Activated effector memory CD4-positive, alpha-beta T cell treated with Interleukin-2 at 50 U/mL for 16 hours (primary cell): ENCODE measurements around the gene CMSS1.
"Not testable (repeated sequence)": the region's sequence is repeated elsewhere in the genome, so short reads cannot be mapped to it uniquely, and the experiment has no call there.

ENCODE experiments used
- DNase-seq: peaks from one replicate; pipeline ENCODE4 v3.0.0-alpha.2; 2020

The CMSS1 gene

DNA sequence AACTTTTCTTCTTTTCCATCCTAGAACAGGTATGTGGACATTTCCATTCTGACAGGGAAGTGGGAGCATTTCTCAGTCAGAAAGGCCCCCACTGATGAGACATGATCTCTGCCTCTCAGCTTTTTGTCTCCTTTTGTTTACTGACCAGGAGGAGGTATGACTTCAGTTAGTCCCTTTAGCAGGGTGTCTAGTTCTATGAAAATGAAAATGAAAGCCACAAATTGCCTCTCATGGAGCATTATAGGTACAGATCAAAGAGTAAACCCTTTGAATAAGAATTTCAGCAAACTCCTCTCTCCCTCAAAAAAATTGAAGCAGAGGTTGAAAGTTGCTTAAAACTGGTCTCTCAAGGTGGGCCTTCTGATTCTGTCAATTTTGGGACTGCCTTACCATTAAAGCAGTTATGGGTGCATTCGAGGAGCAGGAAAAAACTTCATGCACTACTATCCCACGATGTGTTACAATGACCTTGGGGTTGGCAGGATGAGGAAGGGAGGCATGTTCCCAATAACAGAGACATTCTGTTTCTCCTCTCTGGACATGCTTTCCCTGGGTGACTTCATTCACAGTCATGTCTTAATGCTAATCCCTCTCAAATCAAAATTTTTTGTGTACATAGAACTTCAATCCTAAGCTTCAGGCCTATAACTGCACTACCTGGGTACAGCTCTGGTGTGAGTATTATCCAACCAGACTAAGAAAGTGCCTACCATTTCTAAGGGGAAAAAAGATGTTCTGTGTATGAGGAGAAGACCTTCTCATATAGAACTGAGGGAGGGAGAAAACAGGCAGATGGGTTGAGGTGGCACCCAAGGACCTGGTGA lies 392.5 kb downstream of the CMSS1 start:
- DNase-seq, result no peak

DNA sequence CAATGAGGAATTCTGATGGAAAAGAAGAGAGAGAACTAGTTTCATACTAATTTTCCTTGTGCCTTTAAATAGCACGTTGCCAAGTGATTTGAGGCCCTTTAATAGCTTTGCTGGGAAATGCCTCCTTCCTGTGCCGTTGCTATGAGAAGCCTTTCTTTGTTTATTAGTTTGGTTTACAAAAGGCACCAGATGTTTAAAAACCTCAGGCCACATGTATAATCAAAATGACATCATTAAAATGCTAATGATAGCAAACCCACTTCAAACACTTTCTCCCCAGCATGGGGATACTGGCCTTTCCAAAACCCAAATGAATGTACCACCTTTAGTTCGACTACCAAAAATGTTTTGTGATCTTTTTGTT lies 393.1 kb downstream of the CMSS1 start:
- DNase-seq, result no peak

GRCh38 chr3:100213891-100214573 lies 396.4 kb downstream of the CMSS1 start:
- no peak for DNase-seq

- DNase-seq, result no peak
Observed at GRCh38 chr3:100214574-100214964, 396.9 kb downstream of the CMSS1 start.

GRCh38 chr3:100216713-100217112 lies 399.1 kb downstream of the CMSS1 start:
- no peak for DNase-seq

DNA sequence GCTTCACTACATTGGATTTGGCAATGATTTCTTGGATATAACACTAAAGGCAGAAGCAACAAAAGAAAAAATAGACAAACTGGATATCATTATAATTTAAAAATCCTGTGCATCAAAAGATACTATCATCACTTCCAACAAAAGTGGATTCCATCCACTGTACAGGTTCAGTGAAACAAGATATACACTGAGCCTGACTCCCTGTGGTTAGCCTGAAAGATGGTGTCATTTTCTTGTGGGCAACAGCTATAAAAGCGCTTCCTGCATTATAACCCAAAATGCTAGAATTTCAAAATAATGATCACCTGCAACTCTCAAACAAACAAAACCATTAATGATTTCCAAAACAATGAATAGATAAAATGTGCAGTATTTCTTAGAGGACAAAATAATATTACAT lies 403.5 kb downstream of the CMSS1 start:
- DNase-seq, result no peak

DNA sequence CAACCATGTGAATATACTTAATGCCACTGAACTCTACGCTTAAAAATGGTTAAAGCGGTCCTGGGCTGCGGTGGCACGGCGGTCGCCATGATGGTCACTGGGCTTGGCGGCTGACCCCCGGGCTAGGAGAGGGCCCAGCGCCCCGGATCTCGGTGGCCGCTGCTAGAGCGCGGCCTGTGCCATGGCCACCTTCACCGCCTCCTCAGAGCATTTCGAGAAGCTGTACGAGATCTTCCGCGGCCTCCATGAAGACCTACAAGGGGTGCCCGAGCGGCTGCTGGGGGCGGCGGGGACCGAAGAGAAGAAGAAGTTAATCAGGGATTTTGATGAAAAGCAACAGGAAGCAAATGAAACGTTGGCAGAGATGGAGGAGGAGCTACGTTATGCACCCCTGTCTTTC lies 407.5 kb downstream of the CMSS1 start:
- no peak for DNase-seq

- no peak for DNase-seq
Observed at GRCh38 chr3:100225883-100226282, 408.2 kb downstream of the CMSS1 start.

- no peak for DNase-seq
Observed at GRCh38 chr3:100226712-100227429, 409.2 kb downstream of the CMSS1 start.

GRCh38 chr3:100227511-100227921 lies 409.9 kb downstream of the CMSS1 start:
- DNase-seq, result no peak

DNA sequence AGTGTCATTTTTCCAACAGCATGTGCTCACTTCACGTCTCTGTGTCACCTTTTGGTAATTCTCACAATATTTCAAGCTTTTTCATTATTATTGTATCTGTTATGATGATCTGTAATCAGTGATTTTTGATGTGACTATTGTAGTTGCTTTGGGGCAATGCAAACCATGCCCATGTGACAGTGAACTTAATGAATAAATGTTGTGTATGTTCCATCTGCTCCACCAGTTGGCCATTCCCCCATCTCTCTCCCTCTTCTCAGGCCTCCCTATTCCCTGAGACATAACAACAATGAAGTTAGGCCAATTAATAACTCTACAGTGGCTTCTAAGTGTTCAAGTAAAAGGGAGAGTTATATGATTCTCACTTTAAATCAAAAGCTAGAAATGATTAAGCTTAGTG lies 410.6 kb downstream of the CMSS1 start:
- DNase-seq, result no peak

- DNase-seq, result not testable (repeated sequence)
Observed at GRCh38 chr3:100229188-100229587, 411.5 kb downstream of the CMSS1 start.

DNA sequence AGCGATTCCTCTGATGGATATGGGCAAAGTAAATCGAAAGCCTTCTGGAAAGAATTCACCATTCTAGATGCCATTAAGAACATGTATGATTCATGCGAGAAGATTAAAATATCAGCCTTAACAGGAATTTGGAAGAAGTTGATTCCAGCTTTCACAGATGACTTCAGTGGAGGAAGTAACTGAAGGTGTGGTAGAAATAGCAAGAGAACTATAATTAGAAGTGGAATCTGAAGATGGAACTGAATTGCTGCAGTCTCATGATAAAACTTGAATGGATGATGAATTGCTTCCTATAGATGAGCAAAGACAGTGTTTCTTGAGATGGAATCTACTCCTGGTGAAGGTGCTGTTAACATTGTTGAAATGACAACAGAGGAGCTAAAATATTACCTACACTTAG lies 413.0 kb downstream of the CMSS1 start:
- DNase-seq, result no peak
